Measurements from ENCODE around the gene SLC25A30.

DNA sequence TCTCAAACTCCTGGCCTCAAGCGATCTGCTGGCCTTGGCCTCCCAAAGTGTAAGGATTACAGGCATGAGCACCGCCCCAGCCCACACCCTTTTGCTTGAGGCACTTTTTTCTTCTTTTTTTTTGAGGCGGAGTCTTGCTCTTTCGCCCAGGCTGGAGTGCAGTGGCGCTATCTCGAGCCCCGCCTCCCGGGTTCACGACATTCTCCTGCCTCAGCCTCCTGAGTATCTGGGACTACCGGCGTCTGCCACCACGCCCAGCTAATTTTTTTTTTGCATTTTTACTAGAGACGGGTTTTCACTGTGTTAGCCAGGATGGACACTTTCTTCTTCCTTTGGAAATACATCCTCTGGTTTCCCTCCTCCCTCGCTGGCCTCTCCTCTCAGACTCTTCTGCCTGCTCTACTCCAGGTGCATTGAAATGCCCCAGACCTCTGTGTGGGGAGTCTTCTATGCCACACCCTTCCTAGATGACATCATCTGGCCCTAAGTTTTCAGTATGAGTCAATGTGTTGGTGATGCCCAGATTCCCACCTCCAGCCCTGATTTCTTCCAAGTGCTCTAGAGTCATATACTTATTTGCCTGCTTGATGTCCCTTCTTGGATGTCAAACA is 56.5 kb downstream of the SLC25A30 start:
- TF ChIP-seq, protein P1, sequence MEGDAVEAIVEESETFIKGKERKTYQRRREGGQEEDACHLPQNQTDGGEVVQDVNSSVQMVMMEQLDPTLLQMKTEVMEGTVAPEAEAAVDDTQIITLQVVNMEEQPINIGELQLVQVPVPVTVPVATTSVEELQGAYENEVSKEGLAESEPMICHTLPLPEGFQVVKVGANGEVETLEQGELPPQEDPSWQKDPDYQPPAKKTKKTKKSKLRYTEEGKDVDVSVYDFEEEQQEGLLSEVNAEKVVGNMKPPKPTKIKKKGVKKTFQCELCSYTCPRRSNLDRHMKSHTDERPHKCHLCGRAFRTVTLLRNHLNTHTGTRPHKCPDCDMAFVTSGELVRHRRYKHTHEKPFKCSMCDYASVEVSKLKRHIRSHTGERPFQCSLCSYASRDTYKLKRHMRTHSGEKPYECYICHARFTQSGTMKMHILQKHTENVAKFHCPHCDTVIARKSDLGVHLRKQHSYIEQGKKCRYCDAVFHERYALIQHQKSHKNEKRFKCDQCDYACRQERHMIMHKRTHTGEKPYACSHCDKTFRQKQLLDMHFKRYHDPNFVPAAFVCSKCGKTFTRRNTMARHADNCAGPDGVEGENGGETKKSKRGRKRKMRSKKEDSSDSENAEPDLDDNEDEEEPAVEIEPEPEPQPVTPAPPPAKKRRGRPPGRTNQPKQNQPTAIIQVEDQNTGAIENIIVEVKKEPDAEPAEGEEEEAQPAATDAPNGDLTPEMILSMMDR (IDR thresholded peaks at IDR 0.05), result no peak
- TF ChIP-seq POLR2A (IDR thresholded peaks at IDR 0.05), result no peak

Measured in right lobe of liver (tissue), 4 donors.